A549 (cell line): ENCODE data around the gene FSIP2. TPM values are rescaled to one million over a fixed set of nuclear protein-coding genes. Genes with fewer than 3 reads are reported as not detected.
A peak's percentile ranks its signal among the peaks of the same experiment; 100 is the strongest.

Source experiments
- ATAC-seq, 2 experiments: fragments of 200-7000 bp in 1 of 2; fragments of >200 bp in 1 of 2; cut with Nextera tagmentation in 1 of 2; cut with Tn5 transposase in 1 of 2; 3 replicates each; pipeline versions ENCODE4 v1.8.0 to v1.9.1; 2018 to 2020; ENCODE audit warnings: mild to moderate bottlenecking in 1 of 2, moderate library complexity in 1 of 2
- CTCF ChIA-PET: fragments of 300-600 bp; sonication (Branson Sonifier 250); formaldehyde crosslinking; extraction: SDS; loops from one replicate; lab custom pipeline; 2021; ENCODE audit warnings: antibody characterized with exemption, inconsistent platforms; lab: Yijun Ruan, JAX
- POLR2A ChIA-PET: fragments of 350-600 bp; formaldehyde crosslinking; extraction: SDS; loops from one replicate; lab custom pipeline; 2021; ENCODE audit warnings: antibody characterized with exemption, inconsistent platforms; lab: Yijun Ruan, JAX
- DNase-seq, 2 experiments: peaks; one replicate each; pipeline versions ENCODE4 v3.0.0 to v3.0.0-alpha.2; 2011 to 2016; ENCODE audit warnings: low read depth in 1 of 2, low spot score in 1 of 2
- FAIRE-seq: peaks from 2 replicates; lab custom pipeline; 2011; peaks lifted over from hg19 to GRCh38; lab: Jason Lieb, UNC
- H3K27ac ChIP-seq, 2 experiments: fragments of >200 bp; sonication (Bioruptor Twin); formaldehyde crosslinking; 3 replicates each; pipeline ENCODE4 v1.5.1; 2016 to 2017
- H3K4me1 ChIP-seq: fragments of >200 bp; sonication (Bioruptor Twin); formaldehyde crosslinking; 3 replicates; pipeline ENCODE4 v1.6.1; 2016
- H3K4me2 ChIP-seq: fragments of >200 bp; sonication (Bioruptor Twin); formaldehyde crosslinking; 3 replicates; pipeline ENCODE4 v1.6.1; 2016
- H3K4me3 ChIP-seq: fragments of >200 bp; sonication (Bioruptor Twin); formaldehyde crosslinking; 3 replicates; pipeline ENCODE4 v1.5.1; 2016
- H3K9me3 ChIP-seq: fragments of >200 bp; sonication (Bioruptor Twin); formaldehyde crosslinking; 3 replicates; pipeline ENCODE4 v1.6.1; 2016
- BHLHE40 ChIP-seq: IDR thresholded peaks from 2 replicates; pipeline ENCODE4 v1.6.1; 2012; ENCODE audit warnings: low read depth, low read length, inconsistent platforms
- CBX8 ChIP-seq: fragments of 200-600 bp; sonication (generic); IDR thresholded peaks from 2 replicates; pipeline ENCODE4 v1.6.1; 2016
- CHD4 ChIP-seq: fragments of 200-600 bp; sonication (generic); IDR thresholded peaks from 2 replicates; pipeline ENCODE4 v1.6.1; 2016; ENCODE audit warnings: antibody characterized with exemption, mild to moderate bottlenecking, borderline replicate concordance
- EHF ChIP-seq: fragments of 250-450 bp; sonication (Bioruptor Pico); IDR thresholded peaks from 2 replicates; pipeline ENCODE4 v1.5.0; 2020; ENCODE audit warnings: mild to moderate bottlenecking
- EHMT2 ChIP-seq: fragments of 200-600 bp; sonication (generic); IDR thresholded peaks from 2 replicates; pipeline ENCODE4 v1.6.1; 2016; ENCODE audit warnings: antibody characterized with exemption, low read depth, mild to moderate bottlenecking, moderate library complexity
- ESRRA ChIP-seq: fragments of 150-350 bp; IDR thresholded peaks from 2 replicates; pipeline ENCODE4 v1.6.1; 2014; ENCODE audit warnings: mild to moderate bottlenecking, low read length, borderline replicate concordance
- GATA3 ChIP-seq: IDR thresholded peaks from 2 replicates; pipeline ENCODE4 v1.6.1; 2012; ENCODE audit warnings: borderline replicate concordance
- HEYL ChIP-seq: fragments of 250-450 bp; sonication (Bioruptor Pico); IDR thresholded peaks from 2 replicates; pipeline ENCODE4 v1.8.0; 2021; ENCODE audit warnings: mild to moderate bottlenecking, moderate library complexity
- KDM5A ChIP-seq: fragments of 200-600 bp; sonication (generic); IDR thresholded peaks from 2 replicates; pipeline ENCODE4 v1.6.1; 2016; ENCODE audit warnings: antibody characterized with exemption, mild to moderate bottlenecking
- MAFK ChIP-seq: fragments of 450-650 bp; IDR thresholded peaks from 2 replicates; pipeline ENCODE4 v1.6.1; 2014; ENCODE audit not compliant: partially characterized antibody
- MYC ChIP-seq: IDR thresholded peaks from 2 replicates; pipeline ENCODE4 v1.6.1; 2012; ENCODE audit warnings: mild to moderate bottlenecking, inconsistent platforms, low read length, improper control_type of control experiment, borderline replicate concordance
- NR3C1 ChIP-seq: fragments of >200 bp; sonication (Bioruptor Twin); formaldehyde crosslinking; IDR thresholded peaks from 3 replicates; pipeline ENCODE4 v1.6.1; 2017
- PHF8 ChIP-seq: fragments of 200-600 bp; sonication (generic); IDR thresholded peaks from 2 replicates; pipeline ENCODE4 v1.6.1; 2016; ENCODE audit warnings: low read depth, mild to moderate bottlenecking, antibody characterized with exemption, moderate library complexity, borderline replicate concordance
- POLR2A ChIP-seq: IDR thresholded peaks from 2 replicates; pipeline ENCODE4 v1.6.1; 2012; ENCODE audit warnings: mild to moderate bottlenecking, low read length
- POLR2AphosphoS2 ChIP-seq: conservative IDR thresholded peaks from 2 replicates; pipeline ENCODE4 v1.6.1; 2012; ENCODE audit warnings: low read length, improper control_type of control experiment, inconsistent platforms
- RAD21 ChIP-seq, 2 experiments: fragments of >200 bp in 1 of 2; sonication (Bioruptor Twin) in 1 of 2; formaldehyde crosslinking in 1 of 2; IDR thresholded peaks in 1 of 2; conservative IDR thresholded peaks in 1 of 2; 2 replicates in 1 of 2; 3 replicates in 1 of 2; pipeline ENCODE4 v1.6.1; 2012 to 2018; ENCODE audit warnings: inconsistent platforms in 1 of 2
- RNF2 ChIP-seq: fragments of 200-600 bp; sonication (generic); IDR thresholded peaks from 2 replicates; pipeline ENCODE4 v1.6.1; 2016; ENCODE audit warnings: low read depth, mild to moderate bottlenecking, antibody characterized with exemption, moderate library complexity, borderline replicate concordance
- WGBS: methylation state at CpG from one replicate; pipeline ENCODE4 v1.1.6; 2017; ENCODE audit errors: missing lambda C conversion rate; 5-methylcytosine and 5-hydroxymethylcytosine counted together
- polyA plus RNA-seq, 4 experiments: library from polyadenylated mRNA; depleted of rRNA in 3 of 4; stranded (reverse); fragments of >200 nt; fragmentation: RNase III in 1 of 4; extraction: RNeasy Plus Mini Kit Qiagen cat#74134 plus additional on column Dnase treatment in 1 of 4; gene quantifications; 2 replicates in 3 of 4; 3 replicates in 1 of 4; pipeline ENCODE4 v1.2.3, GENCODE V29; 2011 to 2017
- TF ChIP-seq, protein P1 (sequence below): fragments of >200 bp; sonication (Bioruptor Twin); formaldehyde crosslinking; IDR thresholded peaks from 3 replicates; pipeline ENCODE4 v1.6.1; 2016
- TF ChIP-seq, protein P2 (sequence below): fragments of 250-450 bp; sonication (Bioruptor Pico); IDR thresholded peaks from 2 replicates; pipeline ENCODE4 v1.5.0; 2020; ENCODE audit warnings: low read depth, mild to moderate bottlenecking, moderate library complexity
- TF ChIP-seq, protein P3 (sequence below): fragments of 250-450 bp; sonication (Bioruptor Pico); IDR thresholded peaks from 2 replicates; pipeline ENCODE4 v1.5.0; 2021; ENCODE audit warnings: mild to moderate bottlenecking, moderate library complexity, borderline replicate concordance
- TF ChIP-seq, protein P4 (sequence below): fragments of 200-600 bp; sonication (generic); IDR thresholded peaks from 2 replicates; pipeline ENCODE4 v1.6.1; 2016; ENCODE audit warnings: antibody characterized with exemption, mild to moderate bottlenecking, moderate library complexity

The FSIP2 gene
- polyA plus RNA-seq, 2 of the 4 experiments (the other 2 are of a cell fraction) = 0.01 TPM; not detected in 1

DNA sequence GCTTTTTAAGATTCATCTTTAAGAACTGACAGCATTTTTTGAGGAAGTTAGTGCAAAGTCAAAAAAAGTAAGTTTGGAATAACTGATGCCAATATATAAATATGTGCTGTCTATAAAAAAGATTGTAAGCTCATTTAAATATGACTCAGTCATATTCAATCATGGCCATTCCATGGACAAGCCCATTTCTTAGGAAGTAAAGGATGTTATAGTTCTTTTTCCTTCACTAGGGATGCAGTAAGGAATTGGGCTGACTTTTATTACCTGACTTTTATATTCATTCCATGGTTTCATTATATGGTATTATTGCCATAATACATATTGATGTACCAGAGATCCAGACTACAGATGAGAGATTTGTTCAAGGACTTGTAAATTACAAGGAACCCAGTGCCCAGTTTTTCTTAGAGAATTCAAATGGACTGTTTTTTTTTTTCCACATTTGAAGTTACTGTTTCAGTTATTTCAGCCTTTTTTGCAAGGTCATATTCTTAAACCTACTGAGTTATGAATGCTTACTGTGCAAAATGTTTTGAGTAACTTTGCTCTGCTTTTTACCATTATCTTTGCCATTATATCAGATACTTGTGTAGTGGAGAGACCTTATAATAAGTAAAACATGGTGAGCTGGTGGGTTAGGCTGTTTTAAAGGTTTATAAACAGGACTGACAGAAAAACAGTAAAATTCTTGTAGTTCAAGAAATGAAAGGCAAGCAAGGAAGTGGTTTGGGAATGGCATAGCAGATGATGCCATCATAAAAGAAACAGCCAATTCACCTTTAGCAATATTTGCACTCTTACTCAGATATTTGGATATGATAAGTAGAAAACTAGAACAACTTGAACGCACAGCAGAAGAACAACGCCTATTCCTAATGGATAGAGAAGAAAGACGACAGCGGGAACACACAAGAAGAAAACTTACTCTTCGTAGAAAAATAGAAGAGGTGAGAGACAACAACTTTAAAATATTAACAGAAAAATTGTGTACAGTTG lies 7.6 kb downstream of the FSIP2 start:
- Histone ChIP-seq H3K4me1 (no peaks in the 10 kb centered on the region), H3K9me3 (no peaks in the 10 kb centered on the region), H3K27ac (no peak overlapping the region), H3K4me3 (no peak overlapping the region), H3K4me2 (no peak overlapping the region)
- no peak for ATAC-seq
- FAIRE-seq = no peak
- WGBS = 27% methylated on average over 5 of the region's 5 CpGs
- ChIA-PET POLR2A (no interaction called here), CTCF (no interaction called here)
- TF ChIP-seq RNF2 (no peak), MAFK (peak; percentile 27), PHF8 (no peak)
- TF ChIP-seq, protein P1, sequence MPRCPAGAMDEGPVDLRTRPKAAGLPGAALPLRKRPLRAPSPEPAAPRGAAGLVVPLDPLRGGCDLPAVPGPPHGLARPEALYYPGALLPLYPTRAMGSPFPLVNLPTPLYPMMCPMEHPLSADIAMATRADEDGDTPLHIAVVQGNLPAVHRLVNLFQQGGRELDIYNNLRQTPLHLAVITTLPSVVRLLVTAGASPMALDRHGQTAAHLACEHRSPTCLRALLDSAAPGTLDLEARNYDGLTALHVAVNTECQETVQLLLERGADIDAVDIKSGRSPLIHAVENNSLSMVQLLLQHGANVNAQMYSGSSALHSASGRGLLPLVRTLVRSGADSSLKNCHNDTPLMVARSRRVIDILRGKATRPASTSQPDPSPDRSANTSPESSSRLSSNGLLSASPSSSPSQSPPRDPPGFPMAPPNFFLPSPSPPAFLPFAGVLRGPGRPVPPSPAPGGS = no peak
- TF ChIP-seq, protein P2, sequence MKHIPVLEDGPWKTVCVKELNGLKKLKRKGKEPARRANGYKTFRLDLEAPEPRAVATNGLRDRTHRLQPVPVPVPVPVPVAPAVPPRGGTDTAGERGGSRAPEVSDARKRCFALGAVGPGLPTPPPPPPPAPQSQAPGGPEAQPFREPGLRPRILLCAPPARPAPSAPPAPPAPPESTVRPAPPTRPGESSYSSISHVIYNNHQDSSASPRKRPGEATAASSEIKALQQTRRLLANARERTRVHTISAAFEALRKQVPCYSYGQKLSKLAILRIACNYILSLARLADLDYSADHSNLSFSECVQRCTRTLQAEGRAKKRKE (CRISPR knock-in tag) = no peak
- no peak for DNase-seq

DNA sequence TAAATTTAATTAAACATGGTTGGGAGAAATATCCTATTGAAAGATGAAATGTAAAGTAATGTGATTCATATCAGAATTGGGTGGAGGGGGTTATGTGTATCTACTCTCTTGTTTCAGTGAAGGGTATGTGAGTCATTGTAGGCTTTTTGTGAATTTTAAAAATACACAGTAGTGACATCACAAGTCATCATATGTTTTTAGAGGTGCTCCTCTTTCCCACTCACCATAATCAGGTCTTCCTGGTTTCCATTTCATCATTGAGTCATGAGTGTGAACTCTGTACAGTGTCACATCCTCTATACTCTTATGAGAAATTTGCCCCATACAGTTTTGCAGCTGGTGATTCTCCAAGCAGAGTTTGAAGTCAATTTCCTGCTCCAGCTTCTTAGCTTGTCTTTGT lies 18.8 kb downstream of the FSIP2 start:
- Histone ChIP-seq H3K9me3 (no peaks in the 10 kb centered on the region), H3K4me2 (no peak overlapping the region), H3K4me1 (no peaks in the 10 kb centered on the region), H3K4me3 (no peak overlapping the region), H3K27ac (no peak overlapping the region)
- no peak for FAIRE-seq
- ChIA-PET CTCF (no interaction called here), POLR2A (no interaction called here)
- ATAC-seq = no peak
- no peak for DNase-seq
- TF ChIP-seq BHLHE40 (no peak), POLR2A (no peak), CHD4 (no peak), KDM5A (no peak), EHMT2 (no peak), EHF (CRISPR knock-in tag) (no peak), MYC (no peak), RAD21 (conservative IDR thresholded peaks at IDR 0.05 in 1 of 2, IDR thresholded peaks at IDR 0.05 in 1 of 2) (no peak), HEYL (CRISPR knock-in tag) (no peak), NR3C1 (no peak), ESRRA (no peak), PHF8 (no peak), POLR2AphosphoS2 (no peak), CBX8 (no peak), GATA3 (no peak)
- TF ChIP-seq, protein P3, sequence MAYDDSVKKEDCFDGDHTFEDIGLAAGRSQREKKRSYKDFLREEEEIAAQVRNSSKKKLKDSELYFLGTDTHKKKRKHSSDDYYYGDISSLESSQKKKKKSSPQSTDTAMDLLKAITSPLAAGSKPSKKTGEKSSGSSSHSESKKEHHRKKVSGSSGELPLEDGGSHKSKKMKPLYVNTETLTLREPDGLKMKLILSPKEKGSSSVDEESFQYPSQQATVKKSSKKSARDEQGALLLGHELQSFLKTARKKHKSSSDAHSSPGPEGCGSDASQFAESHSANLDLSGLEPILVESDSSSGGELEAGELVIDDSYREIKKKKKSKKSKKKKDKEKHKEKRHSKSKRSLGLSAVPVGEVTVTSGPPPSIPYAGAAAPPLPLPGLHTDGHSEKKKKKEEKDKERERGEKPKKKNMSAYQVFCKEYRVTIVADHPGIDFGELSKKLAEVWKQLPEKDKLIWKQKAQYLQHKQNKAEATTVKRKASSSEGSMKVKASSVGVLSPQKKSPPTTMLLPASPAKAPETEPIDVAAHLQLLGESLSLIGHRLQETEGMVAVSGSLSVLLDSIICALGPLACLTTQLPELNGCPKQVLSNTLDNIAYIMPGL = no peak
- TF ChIP-seq, protein P4, sequence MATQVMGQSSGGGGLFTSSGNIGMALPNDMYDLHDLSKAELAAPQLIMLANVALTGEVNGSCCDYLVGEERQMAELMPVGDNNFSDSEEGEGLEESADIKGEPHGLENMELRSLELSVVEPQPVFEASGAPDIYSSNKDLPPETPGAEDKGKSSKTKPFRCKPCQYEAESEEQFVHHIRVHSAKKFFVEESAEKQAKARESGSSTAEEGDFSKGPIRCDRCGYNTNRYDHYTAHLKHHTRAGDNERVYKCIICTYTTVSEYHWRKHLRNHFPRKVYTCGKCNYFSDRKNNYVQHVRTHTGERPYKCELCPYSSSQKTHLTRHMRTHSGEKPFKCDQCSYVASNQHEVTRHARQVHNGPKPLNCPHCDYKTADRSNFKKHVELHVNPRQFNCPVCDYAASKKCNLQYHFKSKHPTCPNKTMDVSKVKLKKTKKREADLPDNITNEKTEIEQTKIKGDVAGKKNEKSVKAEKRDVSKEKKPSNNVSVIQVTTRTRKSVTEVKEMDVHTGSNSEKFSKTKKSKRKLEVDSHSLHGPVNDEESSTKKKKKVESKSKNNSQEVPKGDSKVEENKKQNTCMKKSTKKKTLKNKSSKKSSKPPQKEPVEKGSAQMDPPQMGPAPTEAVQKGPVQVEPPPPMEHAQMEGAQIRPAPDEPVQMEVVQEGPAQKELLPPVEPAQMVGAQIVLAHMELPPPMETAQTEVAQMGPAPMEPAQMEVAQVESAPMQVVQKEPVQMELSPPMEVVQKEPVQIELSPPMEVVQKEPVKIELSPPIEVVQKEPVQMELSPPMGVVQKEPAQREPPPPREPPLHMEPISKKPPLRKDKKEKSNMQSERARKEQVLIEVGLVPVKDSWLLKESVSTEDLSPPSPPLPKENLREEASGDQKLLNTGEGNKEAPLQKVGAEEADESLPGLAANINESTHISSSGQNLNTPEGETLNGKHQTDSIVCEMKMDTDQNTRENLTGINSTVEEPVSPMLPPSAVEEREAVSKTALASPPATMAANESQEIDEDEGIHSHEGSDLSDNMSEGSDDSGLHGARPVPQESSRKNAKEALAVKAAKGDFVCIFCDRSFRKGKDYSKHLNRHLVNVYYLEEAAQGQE = no peak
